Medulla oblongata (tissue), 1 donor: ENCODE data around the gene TNFAIP8L1.
A peak's percentile ranks its signal among the peaks of the same experiment; 100 is the strongest.

ENCODE experiments used
- DNase-seq: peaks from one replicate; pipeline ENCODE4 v3.0.0-alpha.2; 2015; ENCODE audit errors: extremely low spot score

TNFAIP8L1 gene

GRCh38 chr19:4649392-4650047 is 10.2 kb downstream of the TNFAIP8L1 start:
- DNase-seq: no peak

- DNase-seq: no peak
Observed at GRCh38 chr19:4650159-4650558, 10.8 kb downstream of the TNFAIP8L1 start.

GRCh38 chr19:4652075-4652474 is 12.8 kb downstream of the TNFAIP8L1 start:
- DNase-seq: no peak

- DNase-seq: no peak
Observed at GRCh38 chr19:4653793-4654436, 14.6 kb downstream of the TNFAIP8L1 start.

GRCh38 chr19:4654437-4655361 is 15.4 kb downstream of the TNFAIP8L1 start:
- DNase-seq: no peak

GRCh38 chr19:4656102-4656501 is 16.8 kb downstream of the TNFAIP8L1 start:
- no peak for DNase-seq

GRCh38 chr19:4657262-4657661 is 17.9 kb downstream of the TNFAIP8L1 start:
- DNase-seq: no peak

GRCh38 chr19:4657835-4658234 is 18.5 kb downstream of the TNFAIP8L1 start:
- DNase-seq: no peak

- DNase-seq: no peak
Observed at GRCh38 chr19:4660181-4660791, 21.0 kb downstream of the TNFAIP8L1 start.

GRCh38 chr19:4660993-4661392 is 21.7 kb downstream of the TNFAIP8L1 start:
- no peak for DNase-seq

- DNase-seq: no peak
Observed at GRCh38 chr19:4662020-4662695, 22.8 kb downstream of the TNFAIP8L1 start.

- DNase-seq: no peak
Observed at GRCh38 chr19:4662812-4663211, 23.5 kb downstream of the TNFAIP8L1 start.

- DNase-seq: no peak
Observed at GRCh38 chr19:4664642-4665041, 25.3 kb downstream of the TNFAIP8L1 start.

GRCh38 chr19:4669723-4670480 is 30.6 kb downstream of the TNFAIP8L1 start, which contains the start of gene MYDGF:
Gene MYDGF (minus strand): TSS chr19:4670342. CDS start chr19:4670334, 8 bp downstream.
- peak; percentile 86 for DNase-seq

GRCh38 chr19:4671185-4671851 is 32.0 kb downstream of the TNFAIP8L1 start:
- no peak for DNase-seq

- DNase-seq: no peak
Observed at GRCh38 chr19:4673216-4673615, 33.9 kb downstream of the TNFAIP8L1 start.

- DNase-seq: no peak
Observed at GRCh38 chr19:4673726-4674125, 34.4 kb downstream of the TNFAIP8L1 start.

- DNase-seq: no peak
Observed at GRCh38 chr19:4675346-4675745, 36.0 kb downstream of the TNFAIP8L1 start.

- peak; percentile 14 for DNase-seq
Observed at GRCh38 chr19:4676955-4677731, 37.8 kb downstream of the TNFAIP8L1 start.
